Esophagus muscularis mucosa (tissue), 4 donors: Measurements from ENCODE around the gene PIGM. TPM values are rescaled to one million over a fixed set of nuclear protein-coding genes. Genes with fewer than 3 reads are reported as not detected.

Experiments used
- DNase-seq: peaks from one replicate; pipeline ENCODE4 v3.0.0-alpha.2; 2017; ENCODE audit errors: extremely low spot score
- H3K27ac ChIP-seq, 4 donors: fragments of 200-600 bp; sonication (generic); replicated peaks in 1 of 4; 1 replicate in 3 of 4; 2 replicates in 1 of 4; pipeline ENCODE4 v1.5.1; 2016 to 2019; ENCODE audit warnings: mild to moderate bottlenecking in 1 of 4
- H3K27me3 ChIP-seq, 4 donors: fragments of 200-600 bp; sonication (generic); one replicate each; pipeline versions ENCODE4 v1.5.1 to v1.6.0; 2016 to 2019
- H3K36me3 ChIP-seq, 4 donors: fragments of 200-600 bp; sonication (generic); one replicate each; pipeline ENCODE4 v1.5.1; 2016 to 2019
- H3K4me1 ChIP-seq, 4 donors: fragments of 200-600 bp; sonication (generic); one replicate each; pipeline ENCODE4 v1.5.1; 2016 to 2019
- H3K4me3 ChIP-seq, 4 donors: fragments of 200-600 bp; sonication (generic); 1 replicate in 2 of 4; 2 replicates in 2 of 4; pipeline ENCODE4 v1.5.1; 2016 to 2019; ENCODE audit warnings: mild to moderate bottlenecking in 4 of 4, moderate library complexity in 1 of 4
- H3K9me3 ChIP-seq, 4 donors: fragments of 200-600 bp; sonication (generic); 1 replicate in 3 of 4; 2 replicates in 1 of 4; pipeline ENCODE4 v1.5.1; 2016 to 2019
- EP300 ChIP-seq: sonication (generic); formaldehyde crosslinking; IDR thresholded peaks from one replicate; pipeline ENCODE4 v1.6.1; 2017; ENCODE audit warnings: antibody characterized with exemption
- POLR2A ChIP-seq: fragments of 450-650 bp; IDR thresholded peaks from one replicate; pipeline ENCODE4 v1.6.1; 2017; ENCODE audit warnings: antibody characterized with exemption, moderate library complexity, mild to moderate bottlenecking, low read depth
- POLR2AphosphoS5 ChIP-seq, 2 donors: sonication (generic); formaldehyde crosslinking; IDR thresholded peaks; one replicate each; pipeline ENCODE4 v1.6.1; 2017; ENCODE audit warnings: antibody characterized with exemption in 2 of 2
- WGBS: methylation state at CpG from one replicate; pipeline ENCODE4 v1.1.5; 2018; 5-methylcytosine and 5-hydroxymethylcytosine counted together
- intact Hi-C: fragments of 100-400 bp; cut with DNase I; formaldehyde crosslinking; loops from one replicate; pipeline ENCODE4 v1.15.1; 2023
- total RNA-seq, 4 donors: library from RNA; depleted of rRNA; stranded (reverse); fragments of >200 nt; gene quantifications; one replicate each; pipeline versions ENCODE4 v1.1.0 to v1.2.1, GENCODE V29; 2016
- TF ChIP-seq, protein P1 (sequence below), 3 experiments: fragments of 200-600 bp in 2 of 3; fragments of 450-650 bp in 1 of 3; sonication (generic) in 2 of 3; IDR thresholded peaks; one replicate each; pipeline ENCODE4 v1.5.1; 2017 to 2019; ENCODE audit warnings: antibody characterized with exemption in 3 of 3, mild to moderate bottlenecking in 2 of 3, moderate library complexity in 1 of 3

The PIGM gene
- total RNA-seq, 4 donors from 2014 or later, result 2.8 to 4.9 (median 4.6) TPM

GRCh38 chr1:160011781-160012180, 20.0 kb downstream of the PIGM start:
- intact Hi-C loops, result no loop called here
- no peaks in the 10 kb centered on the region for H3K36me3 ChIP-seq
- WGBS, result 60% methylated on average over 3 of the region's 3 CpGs
- H3K9me3 ChIP-seq, result no peaks in the 10 kb centered on the region
- TF ChIP-seq POLR2A (no peak), POLR2AphosphoS5 (IDR thresholded peaks at IDR 0.05) (no peak), EP300 (no peak)
- TF ChIP-seq, protein P1, sequence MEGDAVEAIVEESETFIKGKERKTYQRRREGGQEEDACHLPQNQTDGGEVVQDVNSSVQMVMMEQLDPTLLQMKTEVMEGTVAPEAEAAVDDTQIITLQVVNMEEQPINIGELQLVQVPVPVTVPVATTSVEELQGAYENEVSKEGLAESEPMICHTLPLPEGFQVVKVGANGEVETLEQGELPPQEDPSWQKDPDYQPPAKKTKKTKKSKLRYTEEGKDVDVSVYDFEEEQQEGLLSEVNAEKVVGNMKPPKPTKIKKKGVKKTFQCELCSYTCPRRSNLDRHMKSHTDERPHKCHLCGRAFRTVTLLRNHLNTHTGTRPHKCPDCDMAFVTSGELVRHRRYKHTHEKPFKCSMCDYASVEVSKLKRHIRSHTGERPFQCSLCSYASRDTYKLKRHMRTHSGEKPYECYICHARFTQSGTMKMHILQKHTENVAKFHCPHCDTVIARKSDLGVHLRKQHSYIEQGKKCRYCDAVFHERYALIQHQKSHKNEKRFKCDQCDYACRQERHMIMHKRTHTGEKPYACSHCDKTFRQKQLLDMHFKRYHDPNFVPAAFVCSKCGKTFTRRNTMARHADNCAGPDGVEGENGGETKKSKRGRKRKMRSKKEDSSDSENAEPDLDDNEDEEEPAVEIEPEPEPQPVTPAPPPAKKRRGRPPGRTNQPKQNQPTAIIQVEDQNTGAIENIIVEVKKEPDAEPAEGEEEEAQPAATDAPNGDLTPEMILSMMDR (IDR thresholded peaks at IDR 0.05), result no peak
- no peaks in the 10 kb centered on the region for H3K27me3 ChIP-seq
- H3K27ac ChIP-seq, result no peak overlapping the region
- no peak overlapping the region for H3K4me3 ChIP-seq
- DNase-seq, result no peak
- H3K4me1 ChIP-seq, result no peaks in the 10 kb centered on the region

GRCh38 chr1:160009801-160010200, 22.0 kb downstream of the PIGM start:
- intact Hi-C loops, result loop anchor here (5.0 kb wide), 1 partner anchor 212 kb away; no protein-coding TSS in a partner anchor
- no peak for DNase-seq
- Histone ChIP-seq H3K4me1 (no peaks in the 10 kb centered on the region), H3K9me3 (no peaks in the 10 kb centered on the region), H3K27me3 (peaks cover 0 to 4% (median 0%) of the 10 kb centered on the region in 4 donors), H3K27ac (no peak overlapping the region), H3K4me3 (no peak overlapping the region), H3K36me3 (no peaks in the 10 kb centered on the region)
- TF ChIP-seq POLR2A (no peak), POLR2AphosphoS5 (IDR thresholded peaks at IDR 0.05) (no peak), EP300 (no peak)
- TF ChIP-seq, protein P1 (IDR thresholded peaks at IDR 0.05), result no peak
- WGBS, result 41% methylated on average over 2 of the region's 2 CpGs

DNA sequence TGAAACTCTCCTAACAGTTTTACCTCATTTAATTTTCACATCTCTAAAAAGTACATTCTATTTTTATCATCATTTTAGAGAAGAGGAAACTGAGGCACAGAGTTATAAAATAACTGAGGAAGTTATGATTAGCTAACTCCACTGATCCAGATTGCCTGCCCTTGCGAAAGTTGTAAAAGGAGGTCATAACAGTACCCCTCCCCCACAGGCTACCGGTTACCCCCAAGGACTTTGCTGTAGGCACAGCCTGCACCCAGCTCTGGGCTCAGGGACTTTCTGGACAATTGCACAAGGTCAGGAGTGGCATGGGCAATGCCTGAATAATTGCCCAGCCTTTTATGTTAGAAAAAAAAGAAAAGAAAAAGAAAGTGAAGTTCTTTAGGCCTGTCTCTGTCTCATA, 22.7 kb downstream of the PIGM start:
- Histone ChIP-seq H3K27me3 (peaks cover 0 to 6% (median 0%) of the 10 kb centered on the region in 4 donors), H3K36me3 (no peaks in the 10 kb centered on the region), H3K4me1 (no peaks in the 10 kb centered on the region), H3K4me3 (no peak overlapping the region), H3K9me3 (no peaks in the 10 kb centered on the region), H3K27ac (no peak overlapping the region)
- WGBS, result 58% methylated on average over 2 of the region's 2 CpGs
- no peak for DNase-seq
- TF ChIP-seq, protein P1 (IDR thresholded peaks at IDR 0.05), result no peak
- TF ChIP-seq POLR2A, result no peak
- TF ChIP-seq POLR2AphosphoS5 (IDR thresholded peaks at IDR 0.05), result no peak
- TF ChIP-seq EP300, result no peak
- intact Hi-C loops, result loop anchor here (5.0 kb wide), 1 partner anchor 212 kb away; no protein-coding TSS in a partner anchor

GRCh38 chr1:160007577-160008200, 24.1 kb downstream of the PIGM start:
- Histone ChIP-seq H3K36me3 (no peaks in the 10 kb centered on the region), H3K9me3 (no peaks in the 10 kb centered on the region), H3K27me3 (peaks cover 0 to 10% (median 0%) of the 10 kb centered on the region in 4 donors), H3K4me3 (no peak overlapping the region), H3K27ac (no peak overlapping the region), H3K4me1 (no peaks in the 10 kb centered on the region)
- TF ChIP-seq POLR2AphosphoS5 (IDR thresholded peaks at IDR 0.05), result no peak
- TF ChIP-seq, protein P1 (IDR thresholded peaks at IDR 0.05), result peak; percentile 79 to 83 (median 79)
- no peak for DNase-seq
- 69% methylated on average over 3 of the region's 3 CpGs for WGBS
- intact Hi-C loops, result loop anchor here (5.0 kb wide), 1 partner anchor 210 kb away; no protein-coding TSS in a partner anchor
